ENCODE data around the gene TF.

TF gene

GRCh38 chr3:133835418-133835743 is 89.2 kb downstream of the TF start:
- TF ChIP-seq, protein P1, sequence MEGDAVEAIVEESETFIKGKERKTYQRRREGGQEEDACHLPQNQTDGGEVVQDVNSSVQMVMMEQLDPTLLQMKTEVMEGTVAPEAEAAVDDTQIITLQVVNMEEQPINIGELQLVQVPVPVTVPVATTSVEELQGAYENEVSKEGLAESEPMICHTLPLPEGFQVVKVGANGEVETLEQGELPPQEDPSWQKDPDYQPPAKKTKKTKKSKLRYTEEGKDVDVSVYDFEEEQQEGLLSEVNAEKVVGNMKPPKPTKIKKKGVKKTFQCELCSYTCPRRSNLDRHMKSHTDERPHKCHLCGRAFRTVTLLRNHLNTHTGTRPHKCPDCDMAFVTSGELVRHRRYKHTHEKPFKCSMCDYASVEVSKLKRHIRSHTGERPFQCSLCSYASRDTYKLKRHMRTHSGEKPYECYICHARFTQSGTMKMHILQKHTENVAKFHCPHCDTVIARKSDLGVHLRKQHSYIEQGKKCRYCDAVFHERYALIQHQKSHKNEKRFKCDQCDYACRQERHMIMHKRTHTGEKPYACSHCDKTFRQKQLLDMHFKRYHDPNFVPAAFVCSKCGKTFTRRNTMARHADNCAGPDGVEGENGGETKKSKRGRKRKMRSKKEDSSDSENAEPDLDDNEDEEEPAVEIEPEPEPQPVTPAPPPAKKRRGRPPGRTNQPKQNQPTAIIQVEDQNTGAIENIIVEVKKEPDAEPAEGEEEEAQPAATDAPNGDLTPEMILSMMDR (IDR thresholded peaks at IDR 0.05; ENCODE audit: insufficient read depth, low read length, poor library complexity, severe bottlenecking): no peak
- H3K4me3 ChIP-seq (replicated peaks; ENCODE audit: low read depth, low read length): no peak overlapping the region
- DNase-seq (ENCODE audit: extremely low read depth, insufficient read length): no peak

GRCh38 chr3:133835961-133836360 is 89.8 kb downstream of the TF start:
- Histone ChIP-seq H3K36me3 (ENCODE audit: control insufficient read depth, insufficient read depth, low read length) (no peaks in the 10 kb centered on the region), H3K27me3 (replicated peaks; ENCODE audit: control insufficient read depth, insufficient read depth, low read length) (peaks cover 2% of the 10 kb centered on the region), H3K4me3 (replicated peaks; ENCODE audit: low read depth, low read length) (no peak overlapping the region)
- DNase-seq (ENCODE audit: extremely low read depth, insufficient read length): no peak
- TF ChIP-seq, protein P1 (IDR thresholded peaks at IDR 0.05; ENCODE audit: insufficient read depth, low read length, poor library complexity, severe bottlenecking): no peak

More at GRCh38 chr3:133835418-133835743, 89.2 kb downstream of the TF start:
- no peaks in the 10 kb centered on the region for H3K36me3 ChIP-seq (ENCODE audit: control insufficient read depth, insufficient read depth, low read length)
- peaks cover 2% of the 10 kb centered on the region for H3K27me3 ChIP-seq (replicated peaks; ENCODE audit: control insufficient read depth, insufficient read depth, low read length)

- H3K36me3 ChIP-seq (ENCODE audit: control insufficient read depth, insufficient read depth, low read length): no peaks in the 10 kb centered on the region
- no peak for DNase-seq (ENCODE audit: extremely low read depth, insufficient read length)
- H3K27me3 ChIP-seq (replicated peaks; ENCODE audit: control insufficient read depth, insufficient read depth, low read length): peaks cover 2% of the 10 kb centered on the region
- no peak overlapping the region for H3K4me3 ChIP-seq (replicated peaks; ENCODE audit: low read depth, low read length)
- TF ChIP-seq, protein P1 (IDR thresholded peaks at IDR 0.05; ENCODE audit: insufficient read depth, low read length, poor library complexity, severe bottlenecking): no peak
Measured at GRCh38 chr3:133836497-133837158, 90.4 kb downstream of the TF start.

DNA sequence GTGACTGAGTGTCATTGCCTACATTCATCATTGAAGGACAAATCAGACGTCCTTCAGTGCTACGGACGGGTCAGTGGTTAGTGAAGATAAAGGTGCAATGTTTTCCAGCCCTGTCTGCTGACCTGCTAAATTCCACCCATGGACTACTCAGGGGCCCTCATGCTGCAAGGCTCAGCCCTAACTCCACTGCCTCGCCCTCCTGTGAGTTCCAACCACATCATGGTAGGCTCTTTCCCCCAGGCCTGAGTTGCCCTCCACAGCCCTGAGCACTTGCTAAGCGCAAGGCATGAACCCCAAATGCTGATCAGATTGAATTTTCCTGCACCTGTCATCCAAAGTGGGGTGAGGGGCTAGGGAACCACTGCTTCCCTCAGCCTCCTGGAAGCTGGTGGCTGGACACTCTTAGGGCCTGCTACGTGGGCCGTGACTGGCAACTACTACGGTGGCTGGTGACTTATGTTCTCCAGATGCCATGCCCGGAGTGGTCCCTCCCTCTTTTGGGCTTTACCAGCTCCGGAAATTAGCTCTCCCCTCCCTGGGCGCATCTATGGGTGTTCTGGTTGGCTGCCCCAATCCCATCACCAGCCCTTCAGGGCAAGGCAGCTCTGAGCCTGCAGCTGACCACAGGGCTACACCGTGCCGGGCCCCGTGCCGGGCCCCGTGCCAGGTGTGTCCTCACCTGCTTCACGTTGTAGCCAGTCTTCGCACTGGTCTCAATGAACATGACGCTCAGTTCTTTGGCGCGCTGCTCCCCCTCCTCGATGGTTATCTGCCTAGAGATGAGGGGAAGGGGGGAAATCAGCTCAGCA is 91.5 kb downstream of the TF start:
- Histone ChIP-seq H3K36me3 (ENCODE audit: control insufficient read depth, insufficient read depth, low read length) (no peaks in the 10 kb centered on the region), H3K27me3 (replicated peaks; ENCODE audit: control insufficient read depth, insufficient read depth, low read length) (peaks cover 2% of the 10 kb centered on the region), H3K4me3 (replicated peaks; ENCODE audit: low read depth, low read length) (no peak overlapping the region)
- TF ChIP-seq, protein P1 (IDR thresholded peaks at IDR 0.05; ENCODE audit: insufficient read depth, low read length, poor library complexity, severe bottlenecking): no peak
- no peak for DNase-seq (ENCODE audit: extremely low read depth, insufficient read length)

DNA sequence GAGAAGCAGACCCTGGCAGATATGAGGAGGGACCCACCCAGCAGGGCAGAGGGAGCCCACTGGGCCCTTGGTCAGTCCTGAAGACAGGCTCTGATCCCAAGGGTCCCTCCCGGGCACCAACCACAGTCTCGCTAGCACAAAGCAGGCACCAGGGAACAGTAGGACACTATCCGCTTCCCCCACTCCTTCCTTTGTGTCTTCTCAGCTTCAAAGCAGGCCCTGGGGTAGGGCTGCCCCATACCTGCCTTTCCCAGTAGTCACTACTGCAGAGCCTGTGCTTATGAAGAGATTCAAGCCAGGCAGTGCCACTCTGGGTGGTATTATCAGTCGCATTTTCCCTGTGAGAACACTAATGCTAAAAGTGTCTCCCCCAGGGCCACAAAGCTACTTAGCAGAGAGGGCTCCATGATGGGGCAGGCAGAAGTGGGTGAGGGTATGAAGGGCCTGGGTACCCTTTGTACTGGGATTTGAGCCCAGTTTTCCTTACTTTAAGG is 92.2 kb downstream of the TF start:
- TF ChIP-seq, protein P1 (IDR thresholded peaks at IDR 0.05; ENCODE audit: insufficient read depth, low read length, poor library complexity, severe bottlenecking): no peak
- no peak overlapping the region for H3K4me3 ChIP-seq (replicated peaks; ENCODE audit: low read depth, low read length)
- no peak for DNase-seq (ENCODE audit: extremely low read depth, insufficient read length)
- peaks cover 2% of the 10 kb centered on the region for H3K27me3 ChIP-seq (replicated peaks; ENCODE audit: control insufficient read depth, insufficient read depth, low read length)
- no peaks in the 10 kb centered on the region for H3K36me3 ChIP-seq (ENCODE audit: control insufficient read depth, insufficient read depth, low read length)
